ENCODE data around the gene GGCX.
"Not testable (repeated sequence)": the region's sequence is repeated elsewhere in the genome, so short reads cannot be mapped to it uniquely, and the experiment has no call there.

Gene GGCX

GRCh38 chr2:85547089-85547858 lies 14.0 kb downstream of the GGCX start:
- H3K4me3 ChIP-seq (ENCODE audit: low read depth in 1 of 2, low read length in 2 of 2): no peak overlapping the region
- peaks cover 50 to 63% of the 10 kb centered on the region in 2 donors for H3K36me3 ChIP-seq (ENCODE audit: control insufficient read depth in 1 of 2, insufficient read depth in 2 of 2, low read length in 2 of 2)
- no peaks in the 10 kb centered on the region for H3K9me3 ChIP-seq (ENCODE audit: control insufficient read depth in 1 of 2, low read length in 2 of 2)
- H3K27me3 ChIP-seq (ENCODE audit: low read depth, low read length): no peaks in the 10 kb centered on the region
- peaks cover 0 to 25% of the 10 kb centered on the region in 2 donors for H3K4me1 ChIP-seq (ENCODE audit: control insufficient read depth in 1 of 2, insufficient read depth in 2 of 2, low read length in 2 of 2)
- no peak overlapping the region for H3K27ac ChIP-seq (ENCODE audit: low read length)

- no peaks in the 10 kb centered on the region for H3K9me3 ChIP-seq (ENCODE audit: control insufficient read depth in 1 of 2, low read length in 2 of 2)
- H3K27ac ChIP-seq (ENCODE audit: low read length): peak overlapping the region; percentile 62
- no peaks in the 10 kb centered on the region for H3K27me3 ChIP-seq (ENCODE audit: low read depth, low read length)
- no peak overlapping the region for H3K4me3 ChIP-seq (ENCODE audit: low read depth in 1 of 2, low read length in 2 of 2)
- peaks cover 8 to 32% of the 10 kb centered on the region in 2 donors for H3K4me1 ChIP-seq (ENCODE audit: control insufficient read depth in 1 of 2, insufficient read depth in 2 of 2, low read length in 2 of 2)
- peaks cover 48 to 65% of the 10 kb centered on the region in 2 donors for H3K36me3 ChIP-seq (ENCODE audit: control insufficient read depth in 1 of 2, insufficient read depth in 2 of 2, low read length in 2 of 2)
Observed at GRCh38 chr2:85545780-85546240, 15.5 kb downstream of the GGCX start.

DNA sequence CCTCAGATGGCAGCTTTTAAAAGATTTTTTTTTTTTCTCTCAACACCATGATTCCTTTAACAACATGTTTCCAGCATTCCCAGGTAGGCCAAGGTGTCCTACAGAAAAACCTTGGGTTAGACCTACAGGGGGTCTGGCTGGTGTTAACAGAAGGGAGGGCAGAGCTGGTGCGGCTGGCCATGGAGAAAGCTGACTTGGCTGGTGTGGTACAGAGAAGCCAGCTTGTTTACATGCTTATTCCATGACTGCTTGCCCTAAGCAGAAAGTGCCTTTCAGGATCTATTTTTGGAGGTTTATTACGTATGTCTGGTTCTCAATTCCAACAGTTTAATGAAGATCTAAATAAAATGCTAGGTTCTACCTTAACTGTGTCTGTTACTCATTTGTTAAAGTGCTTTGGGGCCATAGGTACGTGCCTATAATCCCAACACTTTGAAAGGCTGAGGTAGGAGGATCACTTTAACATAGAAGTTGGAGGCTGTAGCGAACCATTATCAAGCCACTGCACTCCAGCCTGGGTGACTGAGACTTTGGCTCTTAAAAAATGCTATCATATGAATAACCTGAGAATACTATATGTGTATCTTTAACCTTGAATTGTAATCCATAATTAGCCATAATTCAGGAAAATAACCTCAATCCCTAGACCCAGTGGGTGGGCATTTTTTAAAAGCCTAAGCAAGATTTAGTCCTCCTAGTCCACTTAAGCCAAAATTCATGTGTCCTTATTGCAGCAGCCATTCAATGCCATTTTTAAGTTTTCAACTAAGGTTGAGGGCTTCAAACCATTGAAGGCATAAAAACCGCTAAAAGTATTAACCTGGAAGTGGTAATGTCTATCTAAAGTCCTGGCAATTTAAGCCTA lies 16.1 kb downstream of the GGCX start:
- peaks cover 42 to 58% of the 10 kb centered on the region in 2 donors for H3K36me3 ChIP-seq (ENCODE audit: control insufficient read depth in 1 of 2, insufficient read depth in 2 of 2, low read length in 2 of 2)
- not testable (repeated sequence) for H3K4me3 ChIP-seq (ENCODE audit: low read depth in 1 of 2, low read length in 2 of 2); H3K9me3 ChIP-seq (ENCODE audit: control insufficient read depth in 1 of 2, low read length in 2 of 2); H3K27me3 ChIP-seq (ENCODE audit: low read depth, low read length)
- peaks cover 8 to 35% of the 10 kb centered on the region in 2 donors for H3K4me1 ChIP-seq (ENCODE audit: control insufficient read depth in 1 of 2, insufficient read depth in 2 of 2, low read length in 2 of 2)
- peak overlapping the region; percentile 62 for H3K27ac ChIP-seq (ENCODE audit: low read length)

DNA sequence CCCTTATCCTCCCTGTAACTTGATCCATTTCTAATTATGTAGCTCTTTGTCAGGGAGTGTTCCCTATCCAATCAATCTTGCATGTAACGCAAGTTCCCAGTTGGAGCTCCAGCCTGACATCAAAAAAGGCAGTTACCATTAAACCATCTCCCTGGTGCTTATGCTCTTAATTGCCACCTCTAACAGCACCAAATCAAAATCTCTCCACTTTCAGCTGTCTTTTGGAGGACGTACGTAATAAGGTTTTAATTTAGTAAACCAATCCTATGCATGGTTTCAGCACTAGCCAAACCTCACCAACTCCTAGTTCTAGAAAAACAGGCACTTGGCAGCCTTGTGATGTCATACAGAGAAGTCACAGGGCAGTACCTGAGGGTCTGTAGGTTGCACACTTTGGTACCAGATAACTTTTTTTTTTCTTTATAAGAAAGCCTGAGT lies 17.0 kb downstream of the GGCX start:
- H3K4me3 ChIP-seq (ENCODE audit: low read depth in 1 of 2, low read length in 2 of 2); H3K9me3 ChIP-seq (ENCODE audit: control insufficient read depth in 1 of 2, low read length in 2 of 2); H3K27ac ChIP-seq (ENCODE audit: low read length); H3K27me3 ChIP-seq (ENCODE audit: low read depth, low read length): not testable (repeated sequence)
- peaks cover 8 to 35% of the 10 kb centered on the region in 2 donors for H3K4me1 ChIP-seq (ENCODE audit: control insufficient read depth in 1 of 2, insufficient read depth in 2 of 2, low read length in 2 of 2)
- peaks cover 37 to 52% of the 10 kb centered on the region in 2 donors for H3K36me3 ChIP-seq (ENCODE audit: control insufficient read depth in 1 of 2, insufficient read depth in 2 of 2, low read length in 2 of 2)

DNA sequence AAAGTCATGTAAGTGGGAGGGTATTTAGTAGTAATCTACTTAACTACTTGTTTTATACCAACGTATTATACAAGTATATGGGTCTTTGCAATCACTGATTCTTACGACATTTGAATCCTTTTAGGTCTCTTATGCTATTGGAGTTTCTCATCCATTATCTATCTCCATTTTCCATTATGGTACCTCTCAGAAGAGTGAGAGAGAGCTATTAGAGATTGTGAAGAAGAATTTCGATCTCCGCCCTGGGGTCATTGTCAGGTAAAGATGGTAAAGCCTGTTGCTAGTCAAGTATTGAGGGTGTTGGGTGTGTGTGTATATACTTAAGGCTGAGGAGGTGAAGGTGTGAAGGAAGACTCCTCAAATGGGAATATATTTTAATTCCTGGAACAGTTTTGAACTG lies 18.5 kb downstream of the GGCX start:
- peaks cover 8 to 35% of the 10 kb centered on the region in 2 donors for H3K4me1 ChIP-seq (ENCODE audit: control insufficient read depth in 1 of 2, insufficient read depth in 2 of 2, low read length in 2 of 2)
- no peak overlapping the region for H3K4me3 ChIP-seq (ENCODE audit: low read depth in 1 of 2, low read length in 2 of 2)
- H3K27me3 ChIP-seq (ENCODE audit: low read depth, low read length): no peaks in the 10 kb centered on the region
- no peak overlapping the region for H3K27ac ChIP-seq (ENCODE audit: low read length)
- no peaks in the 10 kb centered on the region for H3K9me3 ChIP-seq (ENCODE audit: control insufficient read depth in 1 of 2, low read length in 2 of 2)
- H3K36me3 ChIP-seq (ENCODE audit: control insufficient read depth in 1 of 2, insufficient read depth in 2 of 2, low read length in 2 of 2): peaks cover 37 to 52% of the 10 kb centered on the region in 2 donors

DNA sequence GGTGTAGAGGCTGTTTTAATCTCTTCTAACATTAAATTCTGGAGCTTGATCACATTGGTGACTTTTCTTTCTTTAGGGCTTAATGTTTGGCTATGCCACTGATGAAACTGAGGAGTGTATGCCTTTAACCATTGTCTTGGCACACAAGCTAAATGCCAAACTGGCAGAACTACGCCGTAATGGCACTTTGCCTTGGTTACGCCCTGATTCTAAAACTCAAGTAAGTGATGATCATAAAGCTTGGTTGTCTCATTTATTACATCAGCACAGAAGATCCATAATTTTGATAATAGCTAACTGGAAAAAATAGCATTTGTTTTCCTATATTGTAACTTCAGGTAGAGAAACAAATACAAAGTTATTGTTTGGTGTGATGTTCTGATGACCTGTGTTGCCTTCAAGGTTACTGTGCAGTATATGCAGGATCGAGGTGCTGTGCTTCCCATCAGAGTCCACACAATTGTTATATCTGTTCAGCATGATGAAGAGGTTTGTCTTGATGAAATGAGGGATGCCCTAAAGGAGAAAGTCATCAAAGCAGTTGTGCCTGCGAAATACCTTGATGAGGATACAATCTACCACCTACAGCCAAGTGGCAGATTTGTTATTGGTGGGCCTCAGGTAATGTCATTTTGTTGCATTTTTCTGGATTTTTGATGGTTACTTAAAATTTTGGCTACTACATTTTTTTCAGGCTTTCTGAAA lies 19.4 kb downstream of the GGCX start:
- H3K4me3 ChIP-seq (ENCODE audit: low read depth in 1 of 2, low read length in 2 of 2): peak overlapping the region; percentile 93 to 95
- H3K36me3 ChIP-seq (ENCODE audit: control insufficient read depth in 1 of 2, insufficient read depth in 2 of 2, low read length in 2 of 2): peaks cover 37 to 52% of the 10 kb centered on the region in 2 donors
- H3K4me1 ChIP-seq (ENCODE audit: control insufficient read depth in 1 of 2, insufficient read depth in 2 of 2, low read length in 2 of 2): peaks cover 15 to 40% of the 10 kb centered on the region in 2 donors
- H3K27me3 ChIP-seq (ENCODE audit: low read depth, low read length): no peaks in the 10 kb centered on the region
- H3K9me3 ChIP-seq (ENCODE audit: control insufficient read depth in 1 of 2, low read length in 2 of 2): no peaks in the 10 kb centered on the region
- H3K27ac ChIP-seq (ENCODE audit: low read length): peak overlapping the region; percentile 100

- no peaks in the 10 kb centered on the region for H3K27me3 ChIP-seq (ENCODE audit: low read depth, low read length)
- H3K36me3 ChIP-seq (ENCODE audit: control insufficient read depth in 1 of 2, insufficient read depth in 2 of 2, low read length in 2 of 2): peaks cover 37 to 52% of the 10 kb centered on the region in 2 donors
- H3K4me1 ChIP-seq (ENCODE audit: control insufficient read depth in 1 of 2, insufficient read depth in 2 of 2, low read length in 2 of 2): peaks cover 15 to 45% of the 10 kb centered on the region in 2 donors
- H3K9me3 ChIP-seq (ENCODE audit: control insufficient read depth in 1 of 2, low read length in 2 of 2): no peaks in the 10 kb centered on the region
- H3K27ac ChIP-seq (ENCODE audit: low read length): peak overlapping the region; percentile 100
- H3K4me3 ChIP-seq (ENCODE audit: low read depth in 1 of 2, low read length in 2 of 2): peak overlapping the region; percentile 93 to 95
Observed at GRCh38 chr2:85541262-85541661, 20.0 kb downstream of the GGCX start.

GRCh38 chr2:85540133-85540648 lies 21.1 kb downstream of the GGCX start:
- Histone ChIP-seq H3K4me1 (ENCODE audit: control insufficient read depth in 1 of 2, insufficient read depth in 2 of 2, low read length in 2 of 2) (peaks cover 15 to 46% of the 10 kb centered on the region in 2 donors), H3K27me3 (ENCODE audit: low read depth, low read length) (no peaks in the 10 kb centered on the region), H3K36me3 (ENCODE audit: control insufficient read depth in 1 of 2, insufficient read depth in 2 of 2, low read length in 2 of 2) (peaks cover 28 to 42% of the 10 kb centered on the region in 2 donors), H3K9me3 (ENCODE audit: control insufficient read depth in 1 of 2, low read length in 2 of 2) (no peaks in the 10 kb centered on the region), H3K4me3 (ENCODE audit: low read depth in 1 of 2, low read length in 2 of 2) (peak overlapping the region; percentile 93 to 95), H3K27ac (ENCODE audit: low read length) (peak overlapping the region; percentile 100)

DNA sequence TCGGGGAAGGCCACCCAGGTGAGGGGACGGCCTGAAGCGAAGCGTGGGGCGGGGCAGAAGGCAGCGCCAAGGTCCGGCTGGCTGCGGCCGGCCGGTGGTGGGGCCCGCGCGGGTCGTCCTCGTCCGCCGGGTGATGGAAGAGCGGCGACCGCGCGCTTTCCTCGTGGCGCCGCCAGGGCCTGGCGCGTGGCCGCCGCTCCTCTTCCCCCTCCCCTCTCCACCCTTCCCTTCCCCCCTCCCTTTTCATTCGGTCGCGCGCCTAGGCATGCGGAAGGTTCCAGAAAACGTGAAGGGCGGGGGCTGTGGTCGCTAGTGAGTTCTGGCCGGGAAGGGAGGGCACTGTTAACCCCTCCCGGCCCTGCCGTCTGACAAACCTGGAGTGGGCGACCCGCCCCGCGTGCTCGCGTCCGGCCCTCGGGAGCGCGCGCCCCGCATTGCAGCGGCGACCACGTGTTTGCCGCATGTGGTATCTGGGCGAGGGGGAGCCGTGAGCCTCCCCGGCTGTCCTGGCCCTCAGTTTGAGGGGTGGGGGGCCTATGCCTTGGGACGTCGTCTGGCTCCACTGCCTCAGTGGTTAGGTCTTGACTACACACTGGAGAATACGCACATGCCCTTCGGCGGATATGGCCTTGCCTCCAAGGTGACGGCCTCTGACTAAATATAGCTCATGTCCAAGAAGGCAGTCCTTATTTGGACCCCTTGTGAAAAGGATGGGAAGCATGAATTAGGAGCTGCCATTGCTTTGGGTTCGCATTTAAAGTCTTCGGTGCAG lies 21.7 kb downstream of the GGCX start:
- peak overlapping the region; percentile 100 for H3K27ac ChIP-seq (ENCODE audit: low read length)
- peaks cover 25 to 35% of the 10 kb centered on the region in 2 donors for H3K36me3 ChIP-seq (ENCODE audit: control insufficient read depth in 1 of 2, insufficient read depth in 2 of 2, low read length in 2 of 2)

More for the DNA sequence above, 21.7 kb downstream of the GGCX start:
- Histone ChIP-seq H3K4me1 (ENCODE audit: control insufficient read depth in 1 of 2, insufficient read depth in 2 of 2, low read length in 2 of 2) (peaks cover 15 to 46% of the 10 kb centered on the region in 2 donors), H3K4me3 (ENCODE audit: low read depth in 1 of 2, low read length in 2 of 2) (peak overlapping the region; percentile 93 to 95), H3K9me3 (ENCODE audit: control insufficient read depth in 1 of 2, low read length in 2 of 2) (no peaks in the 10 kb centered on the region), H3K27me3 (ENCODE audit: low read depth, low read length) (no peaks in the 10 kb centered on the region)

All from muscle layer of duodenum (tissue), 2 donors.